Suprapubic skin (tissue), 4 donors: ENCODE measurements around the gene HOXB5. TPM values are rescaled to one million over a fixed set of nuclear protein-coding genes. Genes with fewer than 3 reads are reported as not detected.

ENCODE experiments used
- DNase-seq, 2 donors: peaks; one replicate each; pipeline ENCODE4 v3.0.0-alpha.2; 2019; ENCODE audit warnings: low spot score in 2 of 2
- H3K27ac ChIP-seq: fragments of 200-600 bp; sonication (generic); one replicate; pipeline ENCODE4 v1.5.1; 2019
- H3K27me3 ChIP-seq: fragments of 200-600 bp; sonication (generic); one replicate; pipeline ENCODE4 v1.5.1; 2019
- H3K36me3 ChIP-seq: fragments of 200-600 bp; sonication (generic); one replicate; pipeline ENCODE4 v1.5.1; 2019
- H3K4me1 ChIP-seq: fragments of 200-600 bp; sonication (generic); one replicate; pipeline ENCODE4 v1.5.1; 2019
- H3K4me3 ChIP-seq: fragments of 200-600 bp; sonication (generic); one replicate; pipeline ENCODE4 v1.5.1; 2019; ENCODE audit warnings: mild to moderate bottlenecking
- H3K9me3 ChIP-seq: fragments of 200-600 bp; sonication (generic); one replicate; pipeline ENCODE4 v1.5.1; 2019
- CTCF ChIP-seq, 2 donors: fragments of 200-600 bp in 1 of 2; fragments of 450-650 bp in 1 of 2; sonication (generic) in 1 of 2; IDR thresholded peaks; one replicate each; pipeline ENCODE4 v1.5.1; 2016 to 2019; ENCODE audit warnings: antibody characterized with exemption in 2 of 2, mild to moderate bottlenecking in 1 of 2, moderate library complexity in 1 of 2
- EP300 ChIP-seq: sonication (generic); formaldehyde crosslinking; IDR thresholded peaks from one replicate; pipeline ENCODE4 v1.6.1; 2017; ENCODE audit warnings: antibody characterized with exemption
- POLR2A ChIP-seq, 2 donors: fragments of 450-650 bp; IDR thresholded peaks; one replicate each; pipeline ENCODE4 v1.6.1; 2017; ENCODE audit warnings: antibody characterized with exemption in 2 of 2, mild to moderate bottlenecking in 2 of 2, moderate library complexity in 2 of 2
- POLR2AphosphoS5 ChIP-seq, 3 donors: sonication (generic); formaldehyde crosslinking; IDR thresholded peaks; one replicate each; pipeline ENCODE4 v1.6.1; 2017; ENCODE audit warnings: antibody characterized with exemption in 3 of 3
- WGBS: methylation state at CpG from one replicate; pipeline ENCODE4 v1.1.5; 2018; 5-methylcytosine and 5-hydroxymethylcytosine counted together
- total RNA-seq, 4 donors: library from RNA; depleted of rRNA; stranded (reverse); fragments of >200 nt; gene quantifications; one replicate each; pipeline ENCODE4 v1.1.0, GENCODE V29; 2016

The HOXB5 gene
- total RNA-seq, 4 donors from 2014 or later, result 0.72 to 0.80 TPM; not detected in 2

- Histone ChIP-seq H3K4me1 (peaks cover 78% of the 10 kb centered on the region), H3K36me3 (no peaks in the 10 kb centered on the region), H3K9me3 (no peaks in the 10 kb centered on the region), H3K4me3 (peak overlapping the region; percentile 61), H3K27ac (peak overlapping the region; percentile 74), H3K27me3 (peaks cover 6% of the 10 kb centered on the region)
- 73% methylated on average over 6 of the region's 6 CpGs for WGBS
- no peak for TF ChIP-seq POLR2AphosphoS5 (IDR thresholded peaks at IDR 0.05)
- TF ChIP-seq POLR2A (IDR thresholded peaks at IDR 0.05), result no peak
- no peak for TF ChIP-seq CTCF (IDR thresholded peaks at IDR 0.05)
- no peak for TF ChIP-seq EP300
- DNase-seq, result no peak
Measured at GRCh38 chr17:48563385-48563838, 30.2 kb downstream of the HOXB5 start.

DNA sequence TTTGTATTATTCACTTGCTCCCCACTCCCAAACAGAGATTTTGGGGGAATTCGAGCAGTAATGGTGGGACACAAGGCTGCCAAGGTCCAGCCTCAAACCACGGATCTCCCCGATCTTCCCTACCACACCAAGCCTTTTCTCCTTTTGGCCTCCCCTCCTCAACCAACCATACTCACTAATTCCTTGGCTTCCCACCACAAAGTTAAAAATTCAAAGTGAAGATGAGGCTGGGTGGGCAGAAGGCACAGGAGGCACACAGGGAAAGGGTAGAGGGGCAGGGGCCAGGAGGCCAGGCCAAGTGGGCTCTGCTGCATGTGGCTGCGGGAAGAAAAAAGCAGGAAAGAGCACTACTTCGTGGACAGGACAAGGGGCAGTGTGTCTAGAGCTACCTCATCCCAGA is 30.6 kb downstream of the HOXB5 start:
- H3K4me1 ChIP-seq, result peaks cover 78% of the 10 kb centered on the region
- H3K4me3 ChIP-seq, result peak overlapping the region; percentile 61
- H3K36me3 ChIP-seq, result no peaks in the 10 kb centered on the region
- 63% methylated on average over 5 of the region's 5 CpGs for WGBS
- H3K27ac ChIP-seq, result peak overlapping the region; percentile 74
- H3K27me3 ChIP-seq, result peaks cover 6% of the 10 kb centered on the region
- DNase-seq, result no peak
- no peaks in the 10 kb centered on the region for H3K9me3 ChIP-seq
- no peak for TF ChIP-seq POLR2A (IDR thresholded peaks at IDR 0.05)
- no peak for TF ChIP-seq CTCF (IDR thresholded peaks at IDR 0.05)
- TF ChIP-seq EP300, result no peak
- TF ChIP-seq POLR2AphosphoS5 (IDR thresholded peaks at IDR 0.05), result no peak

GRCh38 chr17:48561884-48562810 is 31.4 kb downstream of the HOXB5 start:
- TF ChIP-seq CTCF (IDR thresholded peaks at IDR 0.05) (peak in 1 of 2 donors; percentile 18), EP300 (no peak)

GRCh38 chr17:48559840-48560817 is 33.5 kb downstream of the HOXB5 start:
- Histone ChIP-seq H3K4me3 (peak overlapping the region; percentile 54), H3K27me3 (peaks cover 3% of the 10 kb centered on the region), H3K4me1 (peaks cover 94% of the 10 kb centered on the region), H3K36me3 (no peaks in the 10 kb centered on the region), H3K9me3 (no peaks in the 10 kb centered on the region), H3K27ac (peak overlapping the region; percentile 85)
- TF ChIP-seq POLR2AphosphoS5 (IDR thresholded peaks at IDR 0.05) (no peak), CTCF (IDR thresholded peaks at IDR 0.05) (no peak), EP300 (no peak), POLR2A (IDR thresholded peaks at IDR 0.05) (no peak)
- DNase-seq, result no peak
- 73% methylated on average over 14 of the region's 14 CpGs for WGBS

More at GRCh38 chr17:48561884-48562810, 31.4 kb downstream of the HOXB5 start:
- peak overlapping the region; percentile 15 for H3K27ac ChIP-seq
- peaks cover 5% of the 10 kb centered on the region for H3K27me3 ChIP-seq
- H3K36me3 ChIP-seq, result no peaks in the 10 kb centered on the region
- H3K4me3 ChIP-seq, result no peak overlapping the region
- 78% methylated on average over 15 of the region's 15 CpGs for WGBS
- DNase-seq, result no peak
- no peaks in the 10 kb centered on the region for H3K9me3 ChIP-seq
- peaks cover 78% of the 10 kb centered on the region for H3K4me1 ChIP-seq
